SK-N-MC (cell line): ENCODE measurements around the gene VHLL.

Experiments
- EZH2 ChIP-seq: fragments of 200-600 bp; sonication (generic); IDR thresholded peaks from one replicate; pipeline ENCODE4 v1.6.1; 2017; ENCODE audit warnings: antibody characterized with exemption
- POLR2AphosphoS5 ChIP-seq: IDR thresholded peaks from 2 replicates; pipeline ENCODE4 v1.6.1; 2012; ENCODE audit warnings: mild to moderate bottlenecking, low read depth, low read length, borderline replicate concordance

DNA sequence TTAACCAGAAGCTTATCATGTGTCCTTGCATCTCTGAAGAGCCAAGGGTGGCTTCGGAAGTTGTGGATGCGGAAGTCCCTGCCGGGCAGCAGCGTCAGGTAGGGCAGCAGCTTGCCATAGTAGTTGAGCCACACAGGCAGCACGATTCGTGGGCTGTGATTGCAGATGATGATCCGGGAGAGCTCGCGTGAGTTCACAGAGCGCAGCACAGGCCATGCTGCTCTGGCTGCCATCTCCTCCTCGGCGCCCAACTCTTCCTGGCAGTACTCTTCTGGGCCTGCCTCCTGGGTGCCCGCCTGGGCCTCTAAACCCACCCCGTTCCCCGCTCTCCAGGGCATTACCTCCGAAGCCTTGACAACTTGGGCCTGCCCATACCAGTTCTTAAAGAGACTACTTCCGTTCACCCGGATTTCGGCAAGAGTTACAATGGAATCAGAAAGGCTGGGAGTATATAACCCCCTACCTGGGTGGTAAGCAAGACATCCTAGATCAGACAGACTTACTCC, at the start of gene VHLL:
- TF ChIP-seq POLR2AphosphoS5 (no peak), EZH2 (no peak)
